Ectodermal cell (in vitro differentiated cells): Measurements from ENCODE around the gene TFDP1.
"Not testable (repeated sequence)": the region's sequence is repeated elsewhere in the genome, so short reads cannot be mapped to it uniquely, and the experiment has no call there.

Experiments used
- H3K27ac ChIP-seq: 2 replicates; pipeline ENCODE4 v1.7.0; 2013; ENCODE audit warnings: mild to moderate bottlenecking, low read depth, low read length; ENCODE audit not compliant: insufficient read depth, poor library complexity, severe bottlenecking
- H3K27me3 ChIP-seq: 2 replicates; pipeline ENCODE4 v1.7.0; 2013; ENCODE audit warnings: mild to moderate bottlenecking, low read length; ENCODE audit not compliant: insufficient read depth, control insufficient read depth, poor library complexity, severe bottlenecking
- H3K36me3 ChIP-seq: one replicate; pipeline ENCODE4 v1.7.0; 2013; ENCODE audit warnings: low read length; ENCODE audit not compliant: control insufficient read depth, insufficient read depth
- H3K4me1 ChIP-seq: one replicate; pipeline ENCODE4 v1.7.0; 2013; ENCODE audit warnings: low read length; ENCODE audit not compliant: control insufficient read depth, insufficient read depth
- H3K4me3 ChIP-seq: 2 replicates; pipeline ENCODE4 v1.7.0; 2013; ENCODE audit warnings: low read depth, low read length, control low read depth; ENCODE audit not compliant: insufficient read depth
- H3K9me3 ChIP-seq: 2 replicates; pipeline ENCODE4 v1.7.0; 2013; ENCODE audit warnings: mild to moderate bottlenecking, low read length, moderate library complexity; ENCODE audit not compliant: control insufficient read depth
- WGBS, 2 experiments: methylation state at CpG; one replicate each; pipeline ENCODE4 v1.1.7; 2013; ENCODE audit warnings: missing lambda C conversion rate in 2 of 2; 5-methylcytosine and 5-hydroxymethylcytosine counted together

TFDP1 gene

GRCh38 chr13:113559901-113560644 is 24.5 kb upstream of the TFDP1 start:
- Histone ChIP-seq H3K4me1 (no peaks in the 10 kb centered on the region), H3K36me3 (no peaks in the 10 kb centered on the region), H3K9me3 (no peaks in the 10 kb centered on the region), H3K27ac (no peak overlapping the region), H3K4me3 (no peak overlapping the region), H3K27me3 (no peaks in the 10 kb centered on the region)
- WGBS, 2 experiments: 94 to 95% methylated on average over 56 of the region's 56 CpGs

DNA sequence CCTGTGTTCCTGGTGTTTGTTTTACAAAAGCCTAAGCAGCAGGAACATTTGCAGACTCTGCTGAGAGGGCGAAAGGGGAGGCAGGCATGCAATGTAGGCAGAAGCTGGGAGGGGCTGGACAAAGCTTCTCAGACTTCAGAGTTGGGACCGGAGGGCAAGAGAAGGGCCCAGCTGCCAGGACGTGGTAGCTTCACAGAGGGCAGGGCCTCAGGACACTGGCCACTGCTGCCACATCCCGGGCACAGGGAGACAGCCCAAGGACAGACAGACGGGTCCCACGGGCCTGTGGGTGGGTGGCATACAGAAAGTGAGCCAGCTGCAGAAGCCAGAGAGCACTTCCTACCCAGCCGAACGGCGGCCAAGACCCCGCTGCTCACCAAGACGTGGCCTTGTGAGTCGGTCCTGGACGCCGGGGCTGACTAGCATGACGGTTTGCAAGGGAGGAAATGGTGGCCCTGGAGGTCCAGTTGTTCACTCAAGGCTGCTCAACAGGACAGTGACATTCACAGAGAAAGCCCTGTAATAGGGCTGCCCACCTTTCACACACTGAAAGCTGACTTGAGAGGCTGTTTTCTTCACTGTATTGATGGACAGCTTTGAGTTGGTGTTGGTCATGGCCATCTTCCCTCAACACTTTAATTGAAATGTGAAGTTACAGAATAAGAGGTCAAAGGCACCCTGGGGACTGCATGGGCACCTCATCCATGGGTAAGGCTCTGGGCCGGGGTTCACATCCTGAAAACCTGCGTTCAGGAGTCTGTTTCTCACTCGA is 23.7 kb upstream of the TFDP1 start:
- 90 to 93% methylated on average over 18 of the region's 18 CpGs for WGBS, 2 experiments
- H3K9me3 ChIP-seq: no peaks in the 10 kb centered on the region
- H3K4me3 ChIP-seq: no peak overlapping the region
- H3K27me3 ChIP-seq: no peaks in the 10 kb centered on the region
- H3K27ac ChIP-seq: no peak overlapping the region
- H3K4me1 ChIP-seq: no peaks in the 10 kb centered on the region
- H3K36me3 ChIP-seq: no peaks in the 10 kb centered on the region

DNA sequence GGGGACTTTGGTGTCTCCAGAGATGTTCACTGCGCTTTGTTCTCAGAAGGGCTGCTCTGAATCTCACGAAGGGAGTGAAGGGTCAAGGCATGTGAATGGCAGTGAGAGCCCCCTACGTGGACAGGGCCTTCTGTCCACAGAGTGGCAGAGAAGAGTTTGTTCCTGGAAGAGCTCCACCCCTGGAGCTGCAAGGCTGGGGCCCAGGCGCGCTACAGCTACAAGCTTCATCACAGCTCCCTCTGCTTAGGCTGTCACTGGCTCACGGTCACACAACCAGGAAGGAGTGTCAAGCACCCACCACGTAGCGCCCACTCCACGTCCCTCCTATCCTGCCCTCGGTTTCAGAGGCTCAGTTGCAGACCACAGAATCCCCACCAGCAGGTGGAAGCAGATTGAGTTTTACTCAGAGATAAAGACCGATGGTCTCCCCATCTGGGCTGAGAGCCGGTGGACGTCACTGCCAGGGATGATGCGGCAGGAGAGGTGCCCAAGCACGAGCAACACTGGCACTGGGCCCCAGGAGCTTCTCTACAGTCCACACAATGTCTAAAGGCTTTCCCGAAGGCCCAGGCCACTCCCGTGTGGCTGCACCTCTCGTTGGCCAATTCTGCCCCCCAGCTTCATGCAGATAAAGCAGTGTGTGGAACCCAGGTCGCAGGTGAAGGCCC is 23.0 kb upstream of the TFDP1 start:
- no peak overlapping the region for H3K4me3 ChIP-seq
- no peaks in the 10 kb centered on the region for H3K36me3 ChIP-seq
- no peaks in the 10 kb centered on the region for H3K4me1 ChIP-seq
- H3K9me3 ChIP-seq: no peaks in the 10 kb centered on the region
- no peak overlapping the region for H3K27ac ChIP-seq
- 90% methylated on average over 19 of the region's 19 CpGs for WGBS, 2 experiments
- no peaks in the 10 kb centered on the region for H3K27me3 ChIP-seq

GRCh38 chr13:113562085-113562749 is 22.3 kb upstream of the TFDP1 start:
- Histone ChIP-seq H3K27me3 (no peaks in the 10 kb centered on the region), H3K36me3 (no peaks in the 10 kb centered on the region), H3K4me1 (no peaks in the 10 kb centered on the region), H3K9me3 (no peaks in the 10 kb centered on the region), H3K4me3 (no peak overlapping the region), H3K27ac (no peak overlapping the region)
- 41 to 42% methylated on average over 14 of the region's 14 CpGs for WGBS, 2 experiments

DNA sequence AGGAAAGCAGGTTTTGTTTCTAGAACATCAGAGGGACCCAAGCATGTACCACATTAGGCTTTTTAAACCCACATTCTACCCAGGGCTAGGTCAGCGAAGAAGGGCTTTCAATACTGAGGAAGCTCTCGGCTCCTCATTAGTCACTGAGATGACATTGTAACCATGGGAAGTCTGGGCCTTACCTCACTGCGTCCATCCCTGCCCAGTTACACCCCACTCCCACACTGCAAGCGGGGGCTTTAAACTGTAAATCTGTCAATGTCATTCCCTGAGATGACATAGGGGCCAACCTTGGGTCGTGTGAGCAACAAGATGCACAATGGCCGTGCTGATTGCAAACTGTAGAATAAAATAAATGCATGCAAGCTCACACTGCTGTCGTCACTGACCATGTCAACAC is 21.7 kb upstream of the TFDP1 start:
- Histone ChIP-seq H3K4me3 (no peak overlapping the region), H3K4me1 (no peaks in the 10 kb centered on the region), H3K36me3 (no peaks in the 10 kb centered on the region), H3K27me3 (no peaks in the 10 kb centered on the region), H3K27ac (no peak overlapping the region), H3K9me3 (no peaks in the 10 kb centered on the region)
- WGBS, 2 experiments: 81 to 82% methylated on average over 7 of the region's 7 CpGs

- H3K4me1 ChIP-seq, H3K27me3 ChIP-seq, H3K9me3 ChIP-seq, H3K27ac ChIP-seq, H3K36me3 ChIP-seq, H3K4me3 ChIP-seq: not testable (repeated sequence)
- WGBS, 2 experiments: 85 to 86% methylated on average over 4 of the region's 4 CpGs
Observed at GRCh38 chr13:113563511-113563910, 21.0 kb upstream of the TFDP1 start.

DNA sequence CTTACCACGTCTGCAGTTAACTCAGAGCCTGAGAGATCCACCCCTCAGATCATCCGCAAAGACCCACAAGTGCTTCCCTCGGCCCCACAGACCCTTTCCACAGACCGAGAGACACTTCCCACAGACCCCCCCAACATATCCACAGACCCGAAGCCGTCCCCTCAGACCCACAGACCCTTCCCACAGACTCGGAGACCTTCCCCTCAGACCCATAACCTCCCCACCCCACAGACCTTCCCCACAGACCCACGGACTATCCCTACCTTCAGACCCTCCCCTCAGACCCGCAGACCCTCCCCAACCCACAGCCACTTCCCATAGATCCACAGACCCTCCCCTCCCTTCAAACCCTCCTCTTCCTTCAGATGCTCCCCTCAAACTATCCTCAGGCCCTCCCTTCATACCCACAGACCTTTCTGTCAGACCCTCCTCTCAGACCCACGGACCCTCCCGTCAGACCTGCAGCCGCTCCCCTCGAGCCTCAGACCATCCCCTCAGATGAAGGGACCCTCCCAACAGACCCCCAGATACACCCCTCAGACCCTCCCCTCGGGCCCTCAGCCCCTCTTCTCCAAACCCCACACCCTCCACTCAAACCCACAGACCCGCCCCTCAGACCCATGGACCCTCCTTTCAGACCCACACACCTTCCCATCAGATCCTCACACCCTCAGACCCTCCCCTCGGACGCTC is 20.1 kb upstream of the TFDP1 start:
- WGBS, 2 experiments: 86 to 92% methylated on average over 17 of the region's 17 CpGs
- Histone ChIP-seq H3K36me3 (no peaks in the 10 kb centered on the region), H3K9me3 (no peaks in the 10 kb centered on the region), H3K27me3 (no peaks in the 10 kb centered on the region), H3K4me3 (no peak overlapping the region), H3K27ac (no peak overlapping the region), H3K4me1 (no peaks in the 10 kb centered on the region)

- Histone ChIP-seq H3K4me3 (no peak overlapping the region), H3K4me1 (no peaks in the 10 kb centered on the region), H3K36me3 (no peaks in the 10 kb centered on the region), H3K9me3 (no peaks in the 10 kb centered on the region), H3K27me3 (no peaks in the 10 kb centered on the region), H3K27ac (no peak overlapping the region)
- WGBS, 2 experiments: 90 to 91% methylated on average over 26 of the region's 26 CpGs
Observed at GRCh38 chr13:113565526-113566226, 18.9 kb upstream of the TFDP1 start.

GRCh38 chr13:113566227-113566561 is 18.4 kb upstream of the TFDP1 start:
- WGBS, 2 experiments: 89 to 91% methylated on average over 17 of the region's 17 CpGs
- no peaks in the 10 kb centered on the region for H3K4me1 ChIP-seq
- no peaks in the 10 kb centered on the region for H3K9me3 ChIP-seq
- H3K27me3 ChIP-seq: no peaks in the 10 kb centered on the region
- H3K36me3 ChIP-seq: no peaks in the 10 kb centered on the region
- H3K4me3 ChIP-seq: no peak overlapping the region
- no peak overlapping the region for H3K27ac ChIP-seq
